GM21825 (cell line): ENCODE results near the gene ABCG8.

Experiments used
- ATAC-seq: cut with Tn5 transposase; IDR thresholded peaks from one replicate; pipeline ENCODE4 v1.9.1; 2021; ENCODE audit warnings: mild to moderate bottlenecking, moderate library complexity; ENCODE audit not compliant: unreplicated experiment

ABCG8 gene

DNA sequence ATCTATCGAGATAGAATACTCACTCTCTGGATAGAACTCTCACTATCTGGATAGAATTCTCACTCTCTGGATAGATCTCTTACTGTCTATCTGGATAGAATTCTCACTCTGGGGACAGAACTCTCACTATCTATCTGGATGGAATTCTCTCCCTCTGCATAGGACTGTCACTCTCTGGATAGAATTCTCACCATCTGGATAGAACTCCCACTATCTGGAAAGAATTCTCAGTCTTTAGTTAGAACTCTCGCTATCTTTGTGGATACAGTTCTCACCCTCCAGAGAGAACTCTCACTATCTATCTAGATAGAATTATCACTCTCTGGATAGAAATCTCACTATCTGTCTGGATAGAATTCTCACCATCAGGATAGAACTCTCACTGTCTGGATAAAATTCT, 16.5 kb downstream of the ABCG8 start:
- no peak for ATAC-seq

DNA sequence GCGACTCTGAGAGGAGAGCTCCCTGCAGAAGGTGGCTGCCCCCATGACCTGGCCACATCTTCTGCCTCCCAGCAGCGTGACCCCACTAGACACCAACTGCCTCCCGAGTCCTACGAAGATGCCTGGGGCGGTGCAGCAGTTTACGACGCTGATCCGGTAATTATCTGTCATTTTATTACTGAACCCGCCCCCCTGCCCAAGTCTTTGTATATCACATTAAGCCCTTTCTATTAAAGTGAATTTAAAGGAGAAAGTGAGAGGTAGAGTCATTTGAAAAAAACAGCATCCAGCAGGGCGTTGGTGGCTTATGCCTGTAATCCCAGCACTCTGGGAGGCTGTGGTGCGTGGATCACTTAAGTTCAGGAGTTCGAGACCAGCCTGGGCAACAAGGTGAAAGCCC, 33.4 kb downstream of the ABCG8 start:
- no peak for ATAC-seq

GRCh38 chr2:43874776-43875451, 36.1 kb downstream of the ABCG8 start:
- ATAC-seq: no peak

DNA sequence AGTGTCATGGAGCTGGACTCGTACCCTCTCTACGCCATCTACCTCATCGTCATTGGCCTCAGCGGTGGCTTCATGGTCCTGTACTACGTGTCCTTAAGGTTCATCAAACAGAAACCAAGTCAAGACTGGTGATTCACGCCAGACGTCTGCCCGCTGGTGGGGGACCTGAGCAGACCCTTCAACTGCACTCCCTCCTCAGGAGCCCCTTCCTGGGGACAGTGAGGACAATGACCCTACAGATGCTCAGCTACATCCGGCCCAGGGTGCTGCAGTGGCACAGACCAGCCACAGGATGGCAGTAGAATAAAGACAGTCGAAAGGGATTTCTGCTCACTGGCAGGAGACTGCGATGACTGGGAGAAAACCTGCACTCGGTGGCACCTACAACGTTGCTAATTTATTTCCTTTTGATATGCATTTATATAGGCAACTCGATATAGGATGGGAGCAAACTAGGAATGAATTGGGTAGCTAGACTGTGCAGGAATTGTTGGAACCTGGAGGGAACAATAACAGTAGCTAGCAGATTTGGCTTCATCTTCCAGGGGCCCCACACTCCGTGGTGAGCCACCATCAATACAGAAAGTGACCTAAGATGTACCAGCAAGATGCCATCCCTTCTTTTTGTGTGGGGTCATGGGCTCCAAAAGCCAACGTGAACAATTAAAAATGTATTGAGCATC, 39.2 kb downstream of the ABCG8 start:
- ATAC-seq: no peak

DNA sequence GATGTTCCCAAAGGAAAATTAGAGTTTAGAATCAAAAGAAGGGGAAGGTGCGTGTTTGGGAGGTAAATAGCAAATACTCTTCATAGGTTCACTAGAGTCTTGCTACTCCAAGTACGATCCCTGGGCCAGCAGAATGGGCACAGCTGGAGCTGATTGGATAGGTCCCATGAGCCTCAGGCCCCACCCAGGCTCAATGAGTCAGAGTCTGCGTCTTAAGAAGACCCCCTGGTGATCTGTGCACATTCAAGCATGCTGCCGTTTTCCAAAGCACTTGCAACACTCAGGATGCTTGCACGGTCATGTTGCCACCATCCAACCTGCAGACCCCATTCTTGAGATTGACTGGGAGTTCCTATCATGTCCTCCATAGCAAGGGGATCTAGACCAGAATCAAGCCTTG, 40.5 kb downstream of the ABCG8 start:
- ATAC-seq: no peak

DNA sequence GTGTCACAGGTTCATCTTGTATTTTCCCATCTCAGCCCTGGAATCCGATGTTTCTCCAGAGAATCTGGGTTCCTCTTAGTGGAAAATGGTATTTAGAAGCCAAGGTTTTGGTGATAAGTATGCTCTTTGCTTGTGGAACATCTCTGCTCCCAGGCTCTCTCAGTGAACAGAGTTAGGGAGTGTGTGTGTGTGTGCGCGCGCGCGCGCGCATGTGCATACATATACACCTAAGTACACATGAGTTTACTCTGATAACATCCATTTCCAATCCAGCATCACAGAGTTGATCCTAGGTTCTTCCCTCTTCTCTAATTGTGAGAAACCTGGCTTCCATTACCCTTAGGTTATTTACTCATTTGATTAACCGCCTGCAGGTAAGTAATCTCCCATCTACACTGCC, 41.7 kb downstream of the ABCG8 start:
- ATAC-seq: no peak

GRCh38 chr2:43880952-43881351, 42.2 kb downstream of the ABCG8 start:
- ATAC-seq: no peak

DNA sequence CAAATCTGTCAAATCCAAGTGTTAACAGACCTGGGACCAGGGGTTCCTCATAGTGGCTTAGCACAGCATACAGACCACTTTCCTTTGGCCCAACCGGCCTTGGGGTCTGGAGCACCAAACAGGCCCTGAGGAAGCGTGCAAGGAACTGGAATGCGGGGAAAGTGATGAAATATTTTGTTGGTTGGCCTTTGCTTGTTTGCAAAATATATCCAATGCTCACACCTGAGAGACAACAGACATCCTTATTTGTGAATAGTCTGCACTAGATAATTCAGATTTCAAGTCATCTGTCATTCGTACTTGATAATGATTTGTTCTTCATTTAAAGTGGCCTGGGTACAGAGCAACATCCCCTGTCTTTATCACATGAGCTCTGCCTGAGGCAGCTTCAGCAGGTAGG, 43.5 kb downstream of the ABCG8 start:
- no peak for ATAC-seq

GRCh38 chr2:43884689-43885088, 45.9 kb downstream of the ABCG8 start:
- ATAC-seq: no peak

- no peak for ATAC-seq
Observed at GRCh38 chr2:43885132-43885632, 46.4 kb downstream of the ABCG8 start.

DNA sequence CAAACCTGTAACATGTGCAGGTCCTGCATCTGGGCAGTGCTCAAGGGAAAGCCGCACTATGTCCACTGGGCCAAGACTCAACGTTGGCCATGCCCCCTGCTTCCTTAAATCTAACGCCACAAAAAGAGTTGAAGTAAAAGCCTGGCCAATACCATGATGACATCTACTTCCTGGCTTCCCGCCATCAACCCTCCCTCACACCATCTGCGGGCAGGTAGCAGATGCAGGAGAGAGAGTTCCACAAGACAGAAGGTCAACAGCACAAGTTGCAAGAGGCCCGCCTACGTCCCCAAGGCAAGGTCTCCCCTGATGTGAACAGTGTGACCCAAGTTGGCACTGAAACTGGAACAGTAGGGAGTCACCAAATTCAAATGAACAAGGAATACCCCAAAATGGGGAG, 48.4 kb downstream of the ABCG8 start:
- no peak for ATAC-seq

DNA sequence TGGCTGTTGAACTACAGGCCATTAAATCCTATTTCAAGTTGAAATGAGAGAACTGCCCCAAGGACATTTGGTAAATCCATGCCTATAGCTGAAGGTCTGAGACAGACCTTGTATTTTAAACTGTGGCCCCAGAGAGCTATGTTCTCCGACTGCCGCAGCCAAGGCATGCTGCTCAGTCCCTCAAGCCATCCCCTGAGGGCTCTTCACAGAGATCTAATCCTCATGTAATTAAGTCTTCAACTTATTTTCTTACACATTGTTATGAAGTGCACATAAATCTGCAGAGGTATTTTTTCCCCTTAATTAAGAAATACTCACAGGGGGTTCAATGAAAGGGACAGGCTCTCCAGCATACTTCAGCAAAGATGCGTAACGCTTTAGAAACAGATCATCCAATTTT, 50.6 kb downstream of the ABCG8 start:
- ATAC-seq: no peak

GRCh38 chr2:43890855-43891254, 52.1 kb downstream of the ABCG8 start:
- ATAC-seq: no peak

GRCh38 chr2:43894743-43895142, 56.0 kb downstream of the ABCG8 start:
- no peak for ATAC-seq

DNA sequence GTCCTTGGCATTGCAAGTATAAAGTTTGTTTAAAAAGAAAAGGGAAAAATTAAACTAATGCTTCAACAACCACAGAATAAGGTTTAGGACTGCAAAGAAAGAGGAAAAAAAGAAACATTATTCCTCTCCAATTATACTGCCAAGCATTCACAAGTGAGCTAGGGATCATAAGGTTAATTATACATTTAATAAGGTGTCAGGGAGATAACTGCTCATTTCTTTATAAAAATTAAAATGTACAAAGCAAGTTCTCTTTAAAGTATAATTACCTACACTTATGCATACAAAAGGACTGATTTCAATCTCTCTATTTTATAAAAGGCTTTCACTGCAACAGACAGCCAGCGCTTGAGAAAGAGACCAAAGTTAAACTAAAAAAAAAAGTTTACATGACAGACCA, 58.1 kb downstream of the ABCG8 start:
- no peak for ATAC-seq

- no peak for ATAC-seq
Observed at GRCh38 chr2:43897492-43897891, 58.7 kb downstream of the ABCG8 start.

- ATAC-seq: no peak
Observed at GRCh38 chr2:43898134-43898837, 59.5 kb downstream of the ABCG8 start.

DNA sequence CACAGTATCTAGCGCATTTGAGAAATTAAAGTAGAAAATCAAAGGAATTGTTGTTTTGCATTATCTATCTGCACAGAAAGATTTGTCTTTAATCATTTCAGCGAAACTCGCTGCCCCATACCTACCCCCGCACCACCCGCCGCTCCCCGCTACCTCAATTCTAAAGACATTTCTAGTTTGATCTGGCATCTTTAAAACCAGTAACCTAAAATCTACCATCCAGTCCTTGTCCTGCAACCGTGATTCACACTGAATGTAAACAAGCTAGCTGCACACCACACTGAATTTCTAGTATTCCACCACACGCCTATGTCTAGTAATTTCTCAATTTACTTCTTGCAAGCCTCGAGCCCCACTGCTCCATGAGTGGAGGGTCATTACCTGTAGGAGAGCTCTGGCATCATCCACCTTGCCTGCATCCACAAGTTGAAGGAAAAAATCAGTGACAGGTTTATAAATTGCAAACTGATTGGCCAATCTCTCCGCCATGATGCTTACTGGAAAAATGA, 60.1 kb downstream of the ABCG8 start:
- ATAC-seq: no peak

GRCh38 chr2:43899589-43899988, 60.8 kb downstream of the ABCG8 start:
- ATAC-seq: no peak

GRCh38 chr2:43905371-43905803, 66.6 kb downstream of the ABCG8 start:
- no peak for ATAC-seq

DNA sequence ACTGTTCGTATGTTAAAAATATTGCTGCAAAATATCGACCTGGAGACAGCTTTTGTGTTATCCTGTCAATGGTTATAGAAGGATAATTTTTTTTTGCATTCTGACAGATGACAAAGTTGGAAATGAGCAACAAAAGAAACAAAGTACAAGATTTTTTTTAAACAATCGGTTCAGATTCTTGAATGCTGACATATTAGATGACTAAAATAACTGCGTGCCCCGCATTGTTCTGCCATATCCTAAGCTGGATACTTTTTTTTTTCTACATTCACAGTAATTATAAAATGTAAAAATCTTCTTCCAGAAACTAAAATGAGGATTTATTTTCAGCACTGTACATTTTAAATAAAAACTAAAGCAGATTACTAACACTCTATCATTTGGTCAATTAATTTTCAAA, 67.1 kb downstream of the ABCG8 start:
- ATAC-seq: no peak
